Measurements from ENCODE around the gene ELMO2. TPM values are rescaled to one million over a fixed set of nuclear protein-coding genes. Genes with fewer than 3 reads are reported as not detected.

The ELMO2 gene
- total RNA-seq, 1 experiment from 2014 or later: 51.6 TPM

DNA sequence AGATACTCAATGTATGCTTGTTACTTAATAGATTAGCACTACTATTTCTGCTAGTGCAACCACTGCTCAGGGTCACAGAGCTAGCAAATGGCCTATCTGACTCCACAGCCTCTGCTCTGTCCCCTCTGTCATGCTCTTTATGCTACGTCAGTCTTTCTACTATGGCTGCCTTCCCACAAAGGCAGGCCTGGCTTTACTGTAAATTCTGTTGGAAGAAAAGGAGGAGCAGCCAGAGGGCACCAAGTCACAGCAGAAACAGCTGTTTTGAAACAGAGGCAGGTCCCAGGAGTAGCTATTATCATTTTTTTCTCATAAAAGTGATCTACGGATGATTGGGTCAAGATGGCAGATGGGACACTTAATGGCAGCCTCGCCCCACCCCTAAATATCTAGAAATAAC, 10.0 kb upstream of the ELMO2 start:
- TF ChIP-seq, protein P1, sequence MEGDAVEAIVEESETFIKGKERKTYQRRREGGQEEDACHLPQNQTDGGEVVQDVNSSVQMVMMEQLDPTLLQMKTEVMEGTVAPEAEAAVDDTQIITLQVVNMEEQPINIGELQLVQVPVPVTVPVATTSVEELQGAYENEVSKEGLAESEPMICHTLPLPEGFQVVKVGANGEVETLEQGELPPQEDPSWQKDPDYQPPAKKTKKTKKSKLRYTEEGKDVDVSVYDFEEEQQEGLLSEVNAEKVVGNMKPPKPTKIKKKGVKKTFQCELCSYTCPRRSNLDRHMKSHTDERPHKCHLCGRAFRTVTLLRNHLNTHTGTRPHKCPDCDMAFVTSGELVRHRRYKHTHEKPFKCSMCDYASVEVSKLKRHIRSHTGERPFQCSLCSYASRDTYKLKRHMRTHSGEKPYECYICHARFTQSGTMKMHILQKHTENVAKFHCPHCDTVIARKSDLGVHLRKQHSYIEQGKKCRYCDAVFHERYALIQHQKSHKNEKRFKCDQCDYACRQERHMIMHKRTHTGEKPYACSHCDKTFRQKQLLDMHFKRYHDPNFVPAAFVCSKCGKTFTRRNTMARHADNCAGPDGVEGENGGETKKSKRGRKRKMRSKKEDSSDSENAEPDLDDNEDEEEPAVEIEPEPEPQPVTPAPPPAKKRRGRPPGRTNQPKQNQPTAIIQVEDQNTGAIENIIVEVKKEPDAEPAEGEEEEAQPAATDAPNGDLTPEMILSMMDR (IDR thresholded peaks at IDR 0.05; ENCODE audit: unreplicated experiment): no peak
- Mint-ChIP-seq H3K4me1 (ENCODE audit: low read depth, unreplicated experiment) (no peaks in the 10 kb centered on the region), H3K27ac (ENCODE audit: unreplicated experiment) (no peak overlapping the region), H3K36me3 (ENCODE audit: insufficient read depth, unreplicated experiment) (no peaks in the 10 kb centered on the region), H3K9me3 (ENCODE audit: low read depth, unreplicated experiment) (no peaks in the 10 kb centered on the region), H3K27me3 (ENCODE audit: unreplicated experiment) (peaks cover 98% of the 10 kb centered on the region), H3K4me3 (ENCODE audit: low read depth, unreplicated experiment) (no peak overlapping the region)
- no TSS peak for BruUV-seq (replicated peaks)
- no peak for DNase-seq
- CTCF ChIA-PET: no interaction called here
- intact Hi-C loops (cut with micrococcal nuclease; ENCODE audit: unreplicated experiment): no loop called here

DNA sequence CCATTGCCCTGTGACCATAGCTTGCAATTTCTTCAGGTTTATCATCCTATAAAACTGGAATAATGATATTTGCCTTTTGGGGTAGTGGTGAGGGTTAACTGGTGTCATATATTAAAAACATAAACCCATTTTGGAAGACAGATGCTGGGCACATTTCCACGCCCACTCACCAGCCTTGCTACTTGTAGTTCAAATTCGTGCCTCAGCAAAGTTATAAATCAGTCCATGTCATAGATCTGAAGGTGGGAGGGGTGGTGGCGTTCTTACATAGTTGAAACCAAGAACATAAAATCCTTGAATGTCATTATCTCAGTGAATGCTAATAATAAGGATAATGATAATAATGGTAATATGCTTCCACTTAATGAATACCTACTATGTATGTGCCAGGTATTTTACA, 9.4 kb upstream of the ELMO2 start:
- Mint-ChIP-seq H3K9me3 (ENCODE audit: low read depth, unreplicated experiment) (no peaks in the 10 kb centered on the region), H3K4me1 (ENCODE audit: low read depth, unreplicated experiment) (no peaks in the 10 kb centered on the region), H3K36me3 (ENCODE audit: insufficient read depth, unreplicated experiment) (no peaks in the 10 kb centered on the region), H3K4me3 (ENCODE audit: low read depth, unreplicated experiment) (no peak overlapping the region), H3K27me3 (ENCODE audit: unreplicated experiment) (peaks cover 96% of the 10 kb centered on the region), H3K27ac (ENCODE audit: unreplicated experiment) (no peak overlapping the region)
- BruUV-seq (replicated peaks): no TSS peak
- DNase-seq: no peak
- intact Hi-C loops (cut with micrococcal nuclease; ENCODE audit: unreplicated experiment): no loop called here
- TF ChIP-seq, protein P1 (IDR thresholded peaks at IDR 0.05; ENCODE audit: unreplicated experiment): no peak
- CTCF ChIA-PET: no interaction called here

DNA sequence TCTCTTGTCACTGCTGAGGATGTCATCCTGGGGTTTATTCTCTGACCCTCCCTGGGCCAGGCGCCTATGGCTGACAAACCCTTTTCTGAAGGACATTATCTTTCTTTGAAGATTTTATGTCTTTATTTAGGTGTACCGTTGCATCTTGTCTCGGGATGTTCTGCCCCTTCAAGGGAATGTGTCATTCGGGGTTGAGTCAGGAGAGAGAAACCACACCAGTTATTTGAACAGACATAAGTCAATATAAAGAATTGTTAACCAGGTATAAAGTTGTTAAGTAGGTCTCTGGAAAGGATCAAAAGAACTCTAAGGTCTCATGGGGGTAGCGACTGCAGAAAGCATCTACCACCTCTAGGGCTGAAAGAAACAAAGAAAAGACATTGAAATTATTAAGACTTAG, 8.2 kb upstream of the ELMO2 start:
- Mint-ChIP-seq H3K9me3 (ENCODE audit: low read depth, unreplicated experiment) (no peaks in the 10 kb centered on the region), H3K36me3 (ENCODE audit: insufficient read depth, unreplicated experiment) (no peaks in the 10 kb centered on the region), H3K27ac (ENCODE audit: unreplicated experiment) (no peak overlapping the region), H3K4me1 (ENCODE audit: low read depth, unreplicated experiment) (no peaks in the 10 kb centered on the region), H3K4me3 (ENCODE audit: low read depth, unreplicated experiment) (no peak overlapping the region), H3K27me3 (ENCODE audit: unreplicated experiment) (peaks cover 89% of the 10 kb centered on the region)
- no TSS peak for BruUV-seq (replicated peaks)
- TF ChIP-seq, protein P1 (IDR thresholded peaks at IDR 0.05; ENCODE audit: unreplicated experiment): no peak
- intact Hi-C loops (cut with micrococcal nuclease; ENCODE audit: unreplicated experiment): no loop called here
- CTCF ChIA-PET: interaction anchor here (1.2 kb wide), 1 partner anchor 11 kb away, joined by 3 read pairs; no protein-coding TSS in a partner anchor
- no peak for DNase-seq

DNA sequence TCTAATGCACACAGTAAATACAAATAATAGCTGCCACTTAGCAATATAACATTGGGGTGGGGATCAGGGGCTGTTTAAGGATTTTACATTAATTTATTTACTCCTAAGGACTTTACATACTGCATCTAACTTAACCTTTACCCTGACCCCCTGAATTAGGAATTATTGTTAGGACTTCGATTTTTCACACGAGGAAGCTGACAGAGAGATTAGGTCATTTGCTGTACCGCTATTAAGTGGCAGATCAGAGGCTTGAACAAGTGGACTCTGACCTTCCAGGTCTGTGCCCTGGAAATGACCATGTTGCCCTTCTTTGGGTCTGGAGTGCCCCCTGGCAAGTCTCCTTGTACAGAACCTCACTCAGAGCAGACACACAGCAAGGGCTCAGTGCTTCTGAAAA, 5.2 kb upstream of the ELMO2 start:
- no peak overlapping the region for H3K27ac Mint-ChIP-seq (ENCODE audit: unreplicated experiment)
- DNase-seq: no peak
- CTCF ChIA-PET: interaction anchor here (1.0 to 1.3 kb wide), 2 partner anchors 26 to 105 kb away, joined by 4 to 9 read pairs; no protein-coding TSS in a partner anchor
- intact Hi-C loops (cut with micrococcal nuclease; ENCODE audit: unreplicated experiment): no loop called here
- no peak overlapping the region for H3K4me3 Mint-ChIP-seq (ENCODE audit: low read depth, unreplicated experiment)
- H3K9me3 Mint-ChIP-seq (ENCODE audit: low read depth, unreplicated experiment): no peaks in the 10 kb centered on the region
- no TSS peak for BruUV-seq (replicated peaks)
- TF ChIP-seq, protein P1 (IDR thresholded peaks at IDR 0.05; ENCODE audit: unreplicated experiment): no peak
- peaks cover 5% of the 10 kb centered on the region for H3K36me3 Mint-ChIP-seq (ENCODE audit: insufficient read depth, unreplicated experiment)
- peaks cover 17% of the 10 kb centered on the region for H3K4me1 Mint-ChIP-seq (ENCODE audit: low read depth, unreplicated experiment)
- H3K27me3 Mint-ChIP-seq (ENCODE audit: unreplicated experiment): peaks cover 79% of the 10 kb centered on the region
